ENCODE data around the gene KCNIP1.

DNA sequence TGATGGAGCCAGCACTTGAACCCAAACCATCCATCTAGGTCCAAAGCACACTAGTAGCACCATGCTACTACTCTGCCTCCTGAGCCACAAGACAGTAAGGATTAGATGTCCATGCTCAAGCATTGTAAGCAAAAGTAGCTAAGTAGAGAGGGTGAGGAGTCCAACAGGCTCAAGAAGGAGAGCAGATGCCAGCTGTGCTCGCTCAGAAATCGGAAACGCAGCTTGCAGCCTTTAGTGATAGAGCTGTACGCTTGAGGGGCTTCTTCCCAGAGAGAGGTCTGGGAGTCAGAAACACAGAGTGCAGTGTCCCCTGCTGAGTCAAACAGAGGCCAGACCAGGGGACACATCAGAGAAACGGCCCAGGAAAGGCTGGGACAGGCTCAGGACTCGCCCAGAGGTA, 247.0 kb downstream of the KCNIP1 start:
- TF ChIP-seq EZH2phosphoT487 (IDR thresholded peaks at IDR 0.05; ENCODE audit: borderline replicate concordance): no peak
- no peak for TF ChIP-seq CTCF (conservative IDR thresholded peaks at IDR 0.05; ENCODE audit: low read length)

Measured in Loucy (cell line).